Colonic mucosa (tissue), 4 donors: Measurements from ENCODE around the gene HDAC4. TPM values are rescaled to one million over a fixed set of nuclear protein-coding genes. Genes with fewer than 3 reads are reported as not detected.

Experiments
- DNase-seq: peaks from one replicate; pipeline ENCODE4 v3.0.0-alpha.2; 2020
- H3K27ac ChIP-seq: fragments of 200-600 bp; one replicate; pipeline ENCODE4 v1.8.0; 2021
- H3K27me3 ChIP-seq: fragments of 200-600 bp; one replicate; pipeline ENCODE4 v1.8.0; 2021
- H3K36me3 ChIP-seq: fragments of 200-600 bp; one replicate; pipeline ENCODE4 v1.8.0; 2021
- H3K4me1 ChIP-seq: fragments of 200-600 bp; one replicate; pipeline ENCODE4 v1.8.0; 2021; ENCODE audit warnings: mild to moderate bottlenecking
- H3K4me3 ChIP-seq: fragments of 200-600 bp; one replicate; pipeline ENCODE4 v1.8.0; 2021
- H3K9ac ChIP-seq, 2 donors: one replicate each; pipeline ENCODE4 v1.7.0; 2013; ENCODE audit warnings: control low read depth in 2 of 2, low read depth in 2 of 2, low read length in 2 of 2
- H3K9me3 ChIP-seq: fragments of 200-600 bp; one replicate; pipeline ENCODE4 v1.8.0; 2021
- CTCF ChIP-seq: fragments of 200-600 bp; IDR thresholded peaks from one replicate; pipeline ENCODE4 v1.8.0; 2022; ENCODE audit warnings: antibody characterized with exemption, mild to moderate bottlenecking
- intact Hi-C: fragments of 100-400 bp; cut with DNase I; formaldehyde crosslinking; loops from one replicate; pipeline ENCODE4 v1.14.1; 2022
- total RNA-seq, 2 donors: library from RNA; stranded (reverse); fragmentation: NEBNext Ultra II Directional in 1 of 2; extraction: Animal tissue kit (Norgen Biotek cat#: 25700) in 1 of 2; gene quantifications; one replicate each; pipeline ENCODE4 v1.2.1, GENCODE V29; 2021
- donor health status: healthy.
- donor health status: DM: no; HTN: no; CAD: no.
- donor health status: DM: no; HTN: no; CAD: no.

Gene HDAC4
- total RNA-seq, 2 donors from 2014 or later = 35.3 to 46.8 TPM

GRCh38 chr2:239394978-239395377 is 5.8 kb downstream of the HDAC4 start:
- Histone ChIP-seq H3K4me1 (peaks cover 2% of the 10 kb centered on the region), H3K4me3 (no peak overlapping the region), H3K9me3 (no peaks in the 10 kb centered on the region), H3K27ac (no peak overlapping the region), H3K9ac (no peak overlapping the region), H3K36me3 (no peaks in the 10 kb centered on the region), H3K27me3 (no peaks in the 10 kb centered on the region)
- DNase-seq = no peak
- intact Hi-C loops = loop anchor here (5.0 kb wide), 1 partner anchor 118 kb away; no protein-coding TSS in a partner anchor
- no peak for TF ChIP-seq CTCF

GRCh38 chr2:239394346-239394945 is 6.4 kb downstream of the HDAC4 start:
- H3K9ac ChIP-seq = no peak overlapping the region
- no peak overlapping the region for H3K4me3 ChIP-seq
- peaks cover 2% of the 10 kb centered on the region for H3K4me1 ChIP-seq
- H3K27me3 ChIP-seq = no peaks in the 10 kb centered on the region
- DNase-seq = no peak
- H3K27ac ChIP-seq = no peak overlapping the region
- no peaks in the 10 kb centered on the region for H3K36me3 ChIP-seq
- H3K9me3 ChIP-seq = no peaks in the 10 kb centered on the region
- no peak for TF ChIP-seq CTCF
- intact Hi-C loops = no loop called here

GRCh38 chr2:239393941-239394340 is 6.9 kb downstream of the HDAC4 start:
- H3K9me3 ChIP-seq = no peaks in the 10 kb centered on the region
- TF ChIP-seq CTCF = no peak
- no peaks in the 10 kb centered on the region for H3K27me3 ChIP-seq
- H3K27ac ChIP-seq = no peak overlapping the region
- H3K4me1 ChIP-seq = peaks cover 2% of the 10 kb centered on the region
- H3K4me3 ChIP-seq = no peak overlapping the region
- H3K36me3 ChIP-seq = no peaks in the 10 kb centered on the region
- H3K9ac ChIP-seq = no peak overlapping the region
- DNase-seq = no peak
- intact Hi-C loops = no loop called here

- no peaks in the 10 kb centered on the region for H3K27me3 ChIP-seq
- DNase-seq = peak; percentile 64
- H3K9me3 ChIP-seq = no peaks in the 10 kb centered on the region
- no peaks in the 10 kb centered on the region for H3K36me3 ChIP-seq
- peaks cover 2% of the 10 kb centered on the region for H3K4me1 ChIP-seq
- intact Hi-C loops = no loop called here
- H3K4me3 ChIP-seq = no peak overlapping the region
- no peak overlapping the region for H3K27ac ChIP-seq
- TF ChIP-seq CTCF = no peak
- H3K9ac ChIP-seq = no peak overlapping the region
Observed at GRCh38 chr2:239393388-239393940, 7.4 kb downstream of the HDAC4 start.

GRCh38 chr2:239392688-239393387 is 8.0 kb downstream of the HDAC4 start:
- Histone ChIP-seq H3K4me3 (no peak overlapping the region), H3K4me1 (peaks cover 2% of the 10 kb centered on the region), H3K27me3 (no peaks in the 10 kb centered on the region), H3K27ac (no peak overlapping the region), H3K9me3 (no peaks in the 10 kb centered on the region), H3K9ac (no peak overlapping the region), H3K36me3 (no peaks in the 10 kb centered on the region)
- DNase-seq = no peak
- TF ChIP-seq CTCF = no peak
- intact Hi-C loops = no loop called here
